Breast epithelium (tissue), 3 donors: ENCODE results near the gene BCL2L1.

Experiments
- CTCF ChIP-seq, 3 donors: fragments of 450-650 bp; IDR thresholded peaks; one replicate each; pipeline ENCODE4 v1.5.1; 2016 to 2017; ENCODE audit warnings: antibody characterized with exemption in 3 of 3, mild to moderate bottlenecking in 3 of 3, moderate library complexity in 3 of 3
- POLR2A ChIP-seq: fragments of 450-650 bp; IDR thresholded peaks from one replicate; pipeline ENCODE4 v1.6.1; 2016; ENCODE audit warnings: antibody characterized with exemption, mild to moderate bottlenecking, moderate library complexity
- POLR2AphosphoS5 ChIP-seq, 3 donors: sonication (generic); formaldehyde crosslinking; IDR thresholded peaks; one replicate each; pipeline ENCODE4 v1.6.1; 2017; ENCODE audit warnings: antibody characterized with exemption in 3 of 3

GRCh38 chr20:31746068-31746878 lies 23.6 kb upstream of the BCL2L1 start:
- no peak for TF ChIP-seq CTCF (IDR thresholded peaks at IDR 0.05)
- TF ChIP-seq POLR2A: no peak
- TF ChIP-seq POLR2AphosphoS5 (IDR thresholded peaks at IDR 0.05): no peak
